Mucosa of descending colon (tissue), 3 donors: ENCODE results near the gene IL22RA2. TPM values are rescaled to one million over a fixed set of nuclear protein-coding genes. Genes with fewer than 3 reads are reported as not detected.

ENCODE experiments used
- ATAC-seq: fragments of 200-7000 bp; cut with Tn5 transposase; one replicate; pipeline ENCODE4 v1.9.1; 2020; ENCODE audit warnings: mild to moderate bottlenecking, moderate library complexity
- DNase-seq, 3 donors: peaks; one replicate each; pipeline ENCODE4 v3.0.0-alpha.2; 2020
- H3K36me3 ChIP-seq: fragments of 200-600 bp; one replicate; pipeline ENCODE4 v1.8.0; 2021; ENCODE audit warnings: low read depth, mild to moderate bottlenecking
- H3K4me1 ChIP-seq: fragments of 200-600 bp; one replicate; pipeline ENCODE4 v1.8.0; 2021; ENCODE audit warnings: low read depth, mild to moderate bottlenecking
- H3K4me3 ChIP-seq: fragments of 200-600 bp; one replicate; pipeline ENCODE4 v1.8.0; 2021; ENCODE audit warnings: mild to moderate bottlenecking
- H3K9me3 ChIP-seq: fragments of 200-600 bp; one replicate; pipeline ENCODE4 v1.8.0; 2021; ENCODE audit warnings: mild to moderate bottlenecking
- CTCF ChIP-seq: fragments of 200-600 bp; IDR thresholded peaks from one replicate; pipeline ENCODE4 v1.8.0; 2022; ENCODE audit warnings: antibody characterized with exemption, mild to moderate bottlenecking
- intact Hi-C, 2 donors: fragments of 100-400 bp; cut with DNase I in 1 of 2; cut with micrococcal nuclease in 1 of 2; formaldehyde crosslinking; loops; one replicate each; pipeline versions ENCODE4 v1.11.0 to v1.11.1; 2022; cut with DNase I, micrococcal nuclease
- total RNA-seq, 3 donors: library from RNA; stranded (reverse); fragmentation: NEBNext Ultra II Directional in 2 of 3; extraction: Animal tissue kit (Norgen Biotek cat#: 25700) in 2 of 3; gene quantifications; one replicate each; pipeline versions ENCODE4 v1.2.1 to v1.2.4, GENCODE V29; 2021 to 2023
- donor health status: DM: no; HTN: no; CAD: no; lungs with moderate emphysema.
- donor health status: DM: no; HTN: no; CAD: no.
- donor health status: DM: no; HTN: yes; CAD: no.

Gene IL22RA2
- total RNA-seq, 3 donors from 2014 or later, result not detected

GRCh38 chr6:137188855-137189254 is 15.4 kb upstream of the IL22RA2 start:
- intact Hi-C loops, result no loop called here
- ATAC-seq, result no peak
- Histone ChIP-seq H3K9me3 (peaks cover 31% of the 10 kb centered on the region), H3K4me3 (no peak overlapping the region), H3K4me1 (no peaks in the 10 kb centered on the region), H3K36me3 (no peaks in the 10 kb centered on the region)
- no peak for DNase-seq
- no peak for TF ChIP-seq CTCF

GRCh38 chr6:137185290-137185689 is 11.8 kb upstream of the IL22RA2 start:
- DNase-seq (no peak), ATAC-seq (no peak)
- Histone ChIP-seq H3K4me3 (no peak overlapping the region), H3K9me3 (peaks cover 55% of the 10 kb centered on the region), H3K4me1 (no peaks in the 10 kb centered on the region), H3K36me3 (no peaks in the 10 kb centered on the region)
- no peak for TF ChIP-seq CTCF
- intact Hi-C loops, result no loop called here

GRCh38 chr6:137182654-137183073 is 9.2 kb upstream of the IL22RA2 start:
- intact Hi-C loops, result no loop called here
- DNase-seq, result no peak
- no peak for TF ChIP-seq CTCF
- H3K4me1 ChIP-seq, result no peaks in the 10 kb centered on the region
- peaks cover 43% of the 10 kb centered on the region for H3K9me3 ChIP-seq
- no peak overlapping the region for H3K4me3 ChIP-seq
- no peak for ATAC-seq
- H3K36me3 ChIP-seq, result no peaks in the 10 kb centered on the region

GRCh38 chr6:137181891-137182653 is 8.6 kb upstream of the IL22RA2 start:
- Histone ChIP-seq H3K9me3 (peaks cover 43% of the 10 kb centered on the region), H3K4me3 (no peak overlapping the region), H3K4me1 (no peaks in the 10 kb centered on the region), H3K36me3 (no peaks in the 10 kb centered on the region)
- no peak for DNase-seq
- intact Hi-C loops, result no loop called here
- no peak for TF ChIP-seq CTCF
- ATAC-seq, result no peak

GRCh38 chr6:137177611-137178010 is 4.2 kb upstream of the IL22RA2 start:
- Histone ChIP-seq H3K4me1 (no peaks in the 10 kb centered on the region), H3K9me3 (peaks cover 11% of the 10 kb centered on the region), H3K36me3 (no peaks in the 10 kb centered on the region), H3K4me3 (no peak overlapping the region)
- no peak for DNase-seq
- intact Hi-C loops, result no loop called here
- TF ChIP-seq CTCF, result no peak
- no peak for ATAC-seq

- intact Hi-C loops, result no loop called here
- Histone ChIP-seq H3K4me1 (no peaks in the 10 kb centered on the region), H3K4me3 (no peak overlapping the region), H3K9me3 (peaks cover 3% of the 10 kb centered on the region), H3K36me3 (no peaks in the 10 kb centered on the region)
- ATAC-seq, result no peak
- no peak for TF ChIP-seq CTCF
- DNase-seq, result no peak
Observed at GRCh38 chr6:137176729-137177128, 3.3 kb upstream of the IL22RA2 start.
